ENCODE measurements around the gene NRXN3.

DNA sequence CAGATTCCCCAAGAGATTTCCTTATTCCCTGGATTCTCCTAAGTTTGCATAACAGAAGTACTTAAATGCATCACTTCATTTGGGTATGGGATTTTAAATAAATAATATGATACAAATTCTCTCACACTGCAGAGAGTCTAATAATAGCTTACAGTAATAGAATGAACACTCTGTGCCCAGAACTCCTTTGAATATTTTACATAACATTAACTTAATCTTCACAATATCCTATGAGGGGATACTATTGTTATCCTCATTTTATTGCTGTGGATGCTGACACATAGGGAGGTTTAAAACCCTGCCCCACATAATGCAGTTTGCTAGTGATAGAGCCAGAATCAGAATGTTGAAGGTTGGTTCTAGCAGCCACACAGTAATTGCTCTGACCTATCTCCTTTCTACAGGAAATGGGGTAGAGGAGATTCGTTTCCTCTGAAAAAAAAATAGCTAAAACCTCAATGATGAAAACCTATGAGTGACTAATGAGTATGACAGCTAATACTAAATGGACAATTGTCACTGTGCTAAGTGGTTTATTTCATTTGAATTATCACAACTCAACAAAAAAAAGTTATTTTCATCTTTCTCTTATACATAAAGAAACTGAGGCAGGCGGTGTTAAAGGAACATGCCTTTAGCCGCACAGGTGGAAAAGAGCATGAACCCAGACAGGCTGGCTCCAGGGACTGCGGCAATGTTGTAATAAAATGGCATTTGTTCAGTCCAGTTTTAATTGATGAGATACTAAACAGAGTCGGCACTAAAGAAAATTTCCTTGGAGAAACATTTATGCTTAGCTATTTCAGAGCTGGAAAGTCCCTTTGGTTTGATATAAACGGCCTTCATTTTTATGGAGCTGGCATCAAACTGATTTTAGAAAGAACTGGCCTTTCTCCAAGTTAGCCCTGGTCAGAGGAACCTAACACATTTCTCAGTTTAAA lies 880.9 kb downstream of the NRXN3 start:
- TF ChIP-seq CTCF (IDR thresholded peaks at IDR 0.05) (no peak), EP300 (IDR thresholded peaks at IDR 0.05) (no peak)

Measured in stomach (tissue), 4 donors.